Stimulated activated CD8-positive, alpha-beta memory T cell treated with anti-CD3 and anti-CD28 coated beads, Interleukin-15, amount 100 ng/mL, for 24 hours (primary cell): Measurements from ENCODE around the gene TIMM10.

ENCODE experiments used
- DNase-seq: peaks from one replicate; pipeline ENCODE4 v3.0.0-alpha.2; 2020; ENCODE audit warnings: low read depth

Gene TIMM10

GRCh38 chr11:57502376-57502775 lies 28.2 kb downstream of the TIMM10 start:
- no peak for DNase-seq

- DNase-seq, result no peak
Measured at GRCh38 chr11:57501953-57502352, 28.6 kb downstream of the TIMM10 start.

GRCh38 chr11:57500926-57501325 lies 29.6 kb downstream of the TIMM10 start:
- DNase-seq, result no peak

GRCh38 chr11:57500515-57500914 lies 30.0 kb downstream of the TIMM10 start:
- DNase-seq, result no peak

GRCh38 chr11:57499983-57500461 lies 30.5 kb downstream of the TIMM10 start:
- no peak for DNase-seq

GRCh38 chr11:57499413-57499982 lies 31.1 kb downstream of the TIMM10 start:
- DNase-seq, result no peak

GRCh38 chr11:57498540-57498939 lies 32.0 kb downstream of the TIMM10 start:
- DNase-seq, result no peak

GRCh38 chr11:57497303-57498247 lies 33.0 kb downstream of the TIMM10 start:
- no peak for DNase-seq

- DNase-seq, result no peak
Measured at GRCh38 chr11:57496109-57496820, 34.3 kb downstream of the TIMM10 start.

GRCh38 chr11:57493507-57494503 lies 36.7 kb downstream of the TIMM10 start:
- DNase-seq, result peak; percentile 46

- peak; percentile 27 for DNase-seq
Measured at GRCh38 chr11:57491371-57492061, 39.0 kb downstream of the TIMM10 start.

GRCh38 chr11:57490456-57491248 lies 39.9 kb downstream of the TIMM10 start:
- DNase-seq, result no peak

- no peak for DNase-seq
Measured at GRCh38 chr11:57487920-57488659, 42.5 kb downstream of the TIMM10 start.

GRCh38 chr11:57487021-57487778 lies 43.4 kb downstream of the TIMM10 start:
- DNase-seq, result no peak

GRCh38 chr11:57485217-57485990 lies 45.1 kb downstream of the TIMM10 start:
- no peak for DNase-seq

- no peak for DNase-seq
Measured at GRCh38 chr11:57484141-57484710, 46.3 kb downstream of the TIMM10 start.

- no peak for DNase-seq
Measured at GRCh38 chr11:57483562-57483918, 47.0 kb downstream of the TIMM10 start.
